ENCODE results near the gene CMYA5. TPM values are rescaled to one million over a fixed set of nuclear protein-coding genes. Genes with fewer than 3 reads are reported as not detected.
A peak's percentile ranks its signal among the peaks of the same experiment; 100 is the strongest.

The CMYA5 gene
- total RNA-seq, 1 donor from 2014 or later = 1,210 TPM

DNA sequence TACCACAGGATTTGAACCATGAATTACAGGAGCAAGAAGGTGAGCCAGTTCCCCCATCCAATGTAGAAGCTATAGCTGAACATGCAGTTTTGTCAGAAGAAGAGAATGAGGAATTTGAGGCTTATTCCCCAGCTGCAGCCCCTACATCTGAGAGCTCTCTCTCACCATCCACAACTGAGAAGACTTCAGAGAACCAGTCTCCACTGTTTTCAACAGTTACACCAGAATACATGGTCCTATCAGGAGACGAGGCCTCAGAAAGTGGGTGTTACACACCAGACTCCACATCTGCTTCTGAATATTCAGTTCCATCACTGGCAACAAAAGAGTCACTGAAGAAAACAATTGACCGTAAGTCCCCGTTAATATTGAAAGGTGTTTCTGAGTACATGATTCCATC, 40.9 kb downstream of the CMYA5 start:
- H3K9me3 ChIP-seq (replicated peaks) = no peaks in the 10 kb centered on the region
- no peak for DNase-seq
- no peak overlapping the region for H3K4me3 ChIP-seq
- TF ChIP-seq, protein P1, sequence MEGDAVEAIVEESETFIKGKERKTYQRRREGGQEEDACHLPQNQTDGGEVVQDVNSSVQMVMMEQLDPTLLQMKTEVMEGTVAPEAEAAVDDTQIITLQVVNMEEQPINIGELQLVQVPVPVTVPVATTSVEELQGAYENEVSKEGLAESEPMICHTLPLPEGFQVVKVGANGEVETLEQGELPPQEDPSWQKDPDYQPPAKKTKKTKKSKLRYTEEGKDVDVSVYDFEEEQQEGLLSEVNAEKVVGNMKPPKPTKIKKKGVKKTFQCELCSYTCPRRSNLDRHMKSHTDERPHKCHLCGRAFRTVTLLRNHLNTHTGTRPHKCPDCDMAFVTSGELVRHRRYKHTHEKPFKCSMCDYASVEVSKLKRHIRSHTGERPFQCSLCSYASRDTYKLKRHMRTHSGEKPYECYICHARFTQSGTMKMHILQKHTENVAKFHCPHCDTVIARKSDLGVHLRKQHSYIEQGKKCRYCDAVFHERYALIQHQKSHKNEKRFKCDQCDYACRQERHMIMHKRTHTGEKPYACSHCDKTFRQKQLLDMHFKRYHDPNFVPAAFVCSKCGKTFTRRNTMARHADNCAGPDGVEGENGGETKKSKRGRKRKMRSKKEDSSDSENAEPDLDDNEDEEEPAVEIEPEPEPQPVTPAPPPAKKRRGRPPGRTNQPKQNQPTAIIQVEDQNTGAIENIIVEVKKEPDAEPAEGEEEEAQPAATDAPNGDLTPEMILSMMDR (IDR thresholded peaks at IDR 0.05; ENCODE audit: borderline replicate concordance) = no peak
- H3K27ac ChIP-seq (replicated peaks) = peak overlapping the region; percentile 80
- H3K27me3 ChIP-seq (ENCODE audit: low read depth) = no peaks in the 10 kb centered on the region
- intact Hi-C loops (cut with micrococcal nuclease) = no loop called here
- peaks cover 31% of the 10 kb centered on the region for H3K36me3 ChIP-seq
- peaks cover 38% of the 10 kb centered on the region for H3K4me1 ChIP-seq

DNA sequence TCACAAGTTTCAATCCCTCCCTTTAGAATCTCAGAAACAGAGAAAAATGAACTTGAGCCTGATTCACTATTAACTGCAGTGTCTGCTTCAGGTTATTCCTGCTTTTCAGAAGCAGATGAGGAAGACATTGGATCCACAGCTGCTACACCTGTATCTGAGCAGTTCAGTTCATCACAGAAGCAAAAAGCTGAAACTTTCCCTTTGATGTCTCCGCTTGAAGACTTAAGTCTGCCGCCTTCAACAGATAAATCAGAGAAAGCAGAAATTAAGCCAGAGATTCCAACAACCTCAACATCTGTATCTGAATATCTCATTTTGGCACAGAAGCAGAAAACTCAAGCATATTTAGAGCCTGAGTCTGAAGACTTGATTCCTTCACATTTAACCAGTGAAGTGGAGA, 42.1 kb downstream of the CMYA5 start:
- H3K36me3 ChIP-seq = peaks cover 31% of the 10 kb centered on the region
- TF ChIP-seq, protein P1 (IDR thresholded peaks at IDR 0.05; ENCODE audit: borderline replicate concordance) = no peak
- H3K27ac ChIP-seq (replicated peaks) = peak overlapping the region; percentile 13
- no peak overlapping the region for H3K4me3 ChIP-seq
- no peak for DNase-seq
- peaks cover 38% of the 10 kb centered on the region for H3K4me1 ChIP-seq
- intact Hi-C loops (cut with micrococcal nuclease) = no loop called here
- no peaks in the 10 kb centered on the region for H3K27me3 ChIP-seq (ENCODE audit: low read depth)
- H3K9me3 ChIP-seq (replicated peaks) = no peaks in the 10 kb centered on the region

DNA sequence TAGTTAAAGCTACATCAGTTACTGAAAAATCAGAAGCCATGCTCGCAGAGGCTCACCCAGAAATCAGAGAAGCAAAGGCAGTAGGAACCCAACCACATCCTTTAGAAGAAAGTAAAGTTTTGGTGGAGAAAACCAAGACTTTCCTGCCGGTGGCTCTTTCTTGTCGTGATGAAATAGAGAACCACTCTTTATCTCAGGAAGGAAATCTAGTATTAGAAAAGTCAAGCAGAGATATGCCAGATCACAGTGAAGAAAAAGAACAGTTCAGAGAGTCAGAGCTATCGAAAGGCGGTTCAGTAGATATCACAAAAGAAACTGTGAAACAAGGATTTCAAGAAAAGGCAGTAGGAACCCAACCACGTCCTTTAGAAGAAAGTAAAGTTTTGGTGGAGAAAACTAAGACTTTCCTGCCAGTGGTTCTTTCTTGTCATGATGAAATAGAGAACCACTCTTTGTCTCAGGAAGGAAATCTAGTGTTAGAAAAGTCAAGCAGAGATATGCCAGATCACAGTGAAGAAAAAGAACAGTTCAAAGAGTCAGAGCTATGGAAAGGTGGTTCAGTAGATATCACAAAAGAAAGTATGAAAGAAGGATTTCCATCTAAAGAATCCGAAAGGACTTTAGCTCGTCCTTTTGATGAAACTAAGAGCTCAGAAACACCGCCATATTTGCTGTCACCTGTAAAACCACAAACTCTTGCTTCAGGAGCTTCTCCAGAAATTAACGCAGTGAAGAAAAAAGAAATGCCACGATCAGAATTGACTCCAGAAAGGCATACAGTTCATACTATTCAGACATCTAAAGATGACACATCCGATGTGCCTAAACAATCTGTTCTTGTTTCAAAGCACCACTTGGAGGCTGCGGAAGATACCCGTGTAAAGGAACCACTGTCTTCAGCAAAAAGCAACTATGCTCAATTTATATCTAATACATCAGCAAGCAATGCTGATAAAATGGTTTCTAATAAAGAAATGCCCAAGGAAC, 47.2 kb downstream of the CMYA5 start:
- H3K4me1 ChIP-seq = peaks cover 24% of the 10 kb centered on the region
- no peaks in the 10 kb centered on the region for H3K9me3 ChIP-seq (replicated peaks)
- intact Hi-C loops (cut with micrococcal nuclease) = no loop called here
- H3K36me3 ChIP-seq = peaks cover 11% of the 10 kb centered on the region
- H3K27ac ChIP-seq (replicated peaks) = no peak overlapping the region
- H3K27me3 ChIP-seq (ENCODE audit: low read depth) = no peaks in the 10 kb centered on the region
- TF ChIP-seq, protein P1 (IDR thresholded peaks at IDR 0.05; ENCODE audit: borderline replicate concordance) = no peak
- no peak overlapping the region for H3K4me3 ChIP-seq
- no peak for DNase-seq

GRCh38 chr5:79738349-79738748, 48.7 kb downstream of the CMYA5 start:
- TF ChIP-seq, protein P1 (IDR thresholded peaks at IDR 0.05; ENCODE audit: borderline replicate concordance) = no peak
- H3K27ac ChIP-seq (replicated peaks) = no peak overlapping the region
- intact Hi-C loops (cut with micrococcal nuclease) = no loop called here
- no peaks in the 10 kb centered on the region for H3K27me3 ChIP-seq (ENCODE audit: low read depth)
- H3K9me3 ChIP-seq (replicated peaks) = no peaks in the 10 kb centered on the region
- peaks cover 6% of the 10 kb centered on the region for H3K36me3 ChIP-seq
- no peak overlapping the region for H3K4me3 ChIP-seq
- DNase-seq = no peak
- H3K4me1 ChIP-seq = peaks cover 35% of the 10 kb centered on the region

DNA sequence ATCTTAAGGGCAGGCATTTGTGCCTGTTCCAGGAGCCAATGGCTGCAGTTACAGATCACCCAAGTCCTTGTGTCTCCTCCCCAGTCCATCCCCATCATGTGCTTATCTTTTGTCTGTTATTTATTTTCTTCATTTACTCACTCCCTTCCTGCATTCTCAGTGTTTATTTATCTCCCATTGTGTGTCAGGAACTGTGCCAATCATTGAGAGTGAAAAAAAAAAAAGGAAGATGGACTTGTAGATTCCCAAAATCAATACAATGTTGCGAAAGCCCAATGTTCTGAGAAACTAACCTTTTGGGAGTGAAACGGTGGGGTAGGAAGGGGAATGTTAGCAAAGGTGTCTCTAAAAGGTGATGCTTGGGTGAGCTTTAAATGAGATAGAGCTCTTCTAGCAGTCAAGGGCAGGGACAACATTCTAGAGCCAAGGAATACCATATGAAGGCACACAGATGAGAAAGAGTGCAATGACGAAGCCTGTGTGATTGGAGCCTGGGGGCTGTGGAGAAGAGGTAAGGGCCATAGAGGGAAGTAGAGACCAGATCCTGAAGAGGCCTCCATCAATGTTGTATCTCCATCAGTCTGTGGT, 53.0 kb downstream of the CMYA5 start:
- Histone ChIP-seq H3K36me3 (peaks cover 19% of the 10 kb centered on the region), H3K27ac (replicated peaks) (peak overlapping the region; percentile 78), H3K27me3 (ENCODE audit: low read depth) (no peaks in the 10 kb centered on the region), H3K4me3 (no peak overlapping the region), H3K4me1 (peaks cover 43% of the 10 kb centered on the region), H3K9me3 (replicated peaks) (no peaks in the 10 kb centered on the region)
- intact Hi-C loops (cut with micrococcal nuclease) = no loop called here
- TF ChIP-seq, protein P1 (IDR thresholded peaks at IDR 0.05; ENCODE audit: borderline replicate concordance) = no peak
- DNase-seq = no peak

All from left ventricle myocardium inferior (tissue), 1 donor.